NCI-H526 (cell line): ENCODE measurements around the gene SPDYE6.
A peak's percentile ranks its signal among the peaks of the same experiment; 100 is the strongest.
"Not testable (repeated sequence)": the region's sequence is repeated elsewhere in the genome, so short reads cannot be mapped to it uniquely, and the experiment has no call there.

Experiments
- DNase-seq, 2 experiments: peaks; one replicate each; lab custom pipeline; 2025; lab: John Stamatoyannopoulos, UW

Gene SPDYE6

GRCh38 chr7:102317231-102318059 lies 38.8 kb downstream of the SPDYE6 start:
- DNase-seq, result peak in 1 of 2 experiments; percentile 29

GRCh38 chr7:102313997-102314780 lies 42.1 kb downstream of the SPDYE6 start:
- DNase-seq, result no peak

- no peak for DNase-seq
These were observed 43.9 kb downstream of the SPDYE6 start for GRCh38 chr7:102312317-102312716.

- DNase-seq, result no peak
These were observed 45.8 kb downstream of the SPDYE6 start for GRCh38 chr7:102310414-102310815.

GRCh38 chr7:102306916-102307677 lies 49.1 kb downstream of the SPDYE6 start:
- peak; percentile 99 to 100 for DNase-seq

- DNase-seq, result no peak
These were observed 50.6 kb downstream of the SPDYE6 start for GRCh38 chr7:102305414-102306268.

GRCh38 chr7:102304668-102305067 lies 51.6 kb downstream of the SPDYE6 start:
- DNase-seq, result peak in 1 of 2 experiments; percentile 51

GRCh38 chr7:102303669-102304422 lies 52.4 kb downstream of the SPDYE6 start:
- DNase-seq, result peak; percentile 39 to 79

- no peak for DNase-seq
These were observed 54.2 kb downstream of the SPDYE6 start for GRCh38 chr7:102302025-102302424.

- not testable (repeated sequence) for DNase-seq
These were observed 54.9 kb downstream of the SPDYE6 start for GRCh38 chr7:102301367-102301766.

- no peak for DNase-seq
These were observed 55.5 kb downstream of the SPDYE6 start for GRCh38 chr7:102300643-102301221.

- DNase-seq, result no peak
These were observed 58.6 kb downstream of the SPDYE6 start for GRCh38 chr7:102297487-102298218.

GRCh38 chr7:102296514-102296913 lies 59.7 kb downstream of the SPDYE6 start:
- no peak for DNase-seq

- DNase-seq, result no peak
These were observed 60.1 kb downstream of the SPDYE6 start for GRCh38 chr7:102296179-102296438.
